Natural killer cell (primary cell): ENCODE measurements around the gene ANKRD11. TPM values are rescaled to one million over a fixed set of nuclear protein-coding genes. Genes with fewer than 3 reads are reported as not detected.
A peak's percentile ranks its signal among the peaks of the same experiment; 100 is the strongest.

Experiments used
- ATAC-seq, 3 donors: fragments of 150-1000 bp in 2 of 3; fragments of 200-7000 bp in 1 of 3; cut with Tn5 transposase; 1 replicate in 1 of 3; 2 replicates in 2 of 3; pipeline ENCODE4 v1.10.0; 2021; ENCODE audit warnings: mild to moderate bottlenecking in 2 of 3, moderate library complexity in 2 of 3
- DNase-seq, 2 donors: peaks; one replicate each; pipeline versions ENCODE4 v3.0.0 to v3.0.0-alpha.2; 2013 to 2021; ENCODE audit warnings: mixed read lengths in 1 of 2
- H3K27ac ChIP-seq: one replicate; pipeline ENCODE4 v1.5.1; 2013; ENCODE audit warnings: mild to moderate bottlenecking, low read length
- H3K27me3 ChIP-seq: one replicate; pipeline ENCODE4 v1.6.1; 2013; ENCODE audit warnings: low read length; ENCODE audit not compliant: control insufficient read depth, insufficient read depth
- H3K36me3 ChIP-seq: one replicate; pipeline ENCODE4 v1.6.1; 2013; ENCODE audit warnings: low read length; ENCODE audit not compliant: control insufficient read depth, insufficient read depth
- H3K4me1 ChIP-seq: one replicate; pipeline ENCODE4 v1.6.1; 2013; ENCODE audit warnings: low read length; ENCODE audit not compliant: control insufficient read depth, insufficient read depth
- H3K4me3 ChIP-seq: one replicate; pipeline ENCODE4 v1.5.1; 2013; ENCODE audit warnings: low read length
- H3K9me3 ChIP-seq: one replicate; pipeline ENCODE4 v1.6.1; 2013; ENCODE audit warnings: low read length; ENCODE audit not compliant: control insufficient read depth, insufficient read depth
- H3K27ac Mint-ChIP-seq, 2 donors: one replicate each; pipeline ENCODE4 v1.8.0; 2022; ENCODE audit warnings: mild to moderate bottlenecking in 2 of 2, mixed read lengths in 2 of 2, moderate library complexity in 1 of 2
- H3K27me3 Mint-ChIP-seq, 2 donors: one replicate each; pipeline ENCODE4 v1.8.0; 2022; ENCODE audit warnings: low read depth in 2 of 2, mixed read lengths in 2 of 2
- H3K36me3 Mint-ChIP-seq: one replicate; pipeline ENCODE4 v1.8.0; 2022; ENCODE audit warnings: mixed read lengths
- H3K4me1 Mint-ChIP-seq, 2 donors: one replicate each; pipeline ENCODE4 v1.8.0; 2022; ENCODE audit warnings: mixed read lengths in 2 of 2
- H3K4me3 Mint-ChIP-seq: one replicate; pipeline ENCODE4 v1.8.0; 2022; ENCODE audit warnings: mild to moderate bottlenecking, moderate library complexity, mixed read lengths
- H3K9me3 Mint-ChIP-seq, 2 donors: one replicate each; pipeline ENCODE4 v1.8.0; 2022; ENCODE audit warnings: mixed read lengths in 2 of 2
- WGBS: methylation state at CpG from one replicate; pipeline ENCODE4 v1.1.7; 2013; ENCODE audit warnings: missing lambda C conversion rate; ENCODE audit not compliant: insufficient coverage; 5-methylcytosine and 5-hydroxymethylcytosine counted together
- intact Hi-C: fragments of 100-400 bp; cut with micrococcal nuclease; formaldehyde crosslinking; loops from one replicate; pipeline ENCODE4 v1.14.2; 2022
- total RNA-seq, 4 donors: library from RNA; stranded (reverse); fragments of 120-200 nt in 1 of 4; gene quantifications; one replicate each; pipeline versions ENCODE4 v1.2.3 to v1.2.4, GENCODE V29; 2013 to 2022
- TF ChIP-seq, protein P1 (sequence below): fragments of 200-600 bp; IDR thresholded peaks from one replicate; pipeline ENCODE4 v1.8.0; 2022; ENCODE audit warnings: antibody characterized with exemption

Gene ANKRD11
- total RNA-seq, 3 donors from 2014 or later (not counting 1 experiment from before 2014, with no cell fraction given), result 230 to 299 (median 287) TPM

DNA sequence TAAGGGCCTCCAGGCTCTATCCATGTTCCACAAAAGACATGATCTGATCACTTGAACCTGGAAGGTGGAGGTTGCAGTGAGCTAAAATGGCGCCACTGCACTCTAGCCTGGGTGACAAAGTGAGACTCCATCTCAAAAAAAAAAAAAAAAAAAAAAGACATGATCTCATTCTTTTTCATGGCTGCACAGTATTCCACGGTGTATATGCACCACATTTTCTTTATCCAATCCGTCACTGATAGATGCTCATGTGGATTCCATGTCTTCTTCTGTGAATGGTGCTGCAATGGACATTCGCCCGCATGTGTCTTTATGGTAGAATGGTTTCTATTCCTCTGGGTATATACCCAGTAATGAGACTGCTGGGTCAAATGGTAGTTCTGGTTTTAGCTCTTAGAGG lies 124.4 kb downstream of the ANKRD11 start:
- Histone ChIP-seq H3K27ac (no peak overlapping the region), H3K36me3 (peaks cover 4% of the 10 kb centered on the region), H3K4me3 (no peak overlapping the region), H3K4me1 (peaks cover 81% of the 10 kb centered on the region), H3K9me3 (no peaks in the 10 kb centered on the region), H3K27me3 (no peaks in the 10 kb centered on the region)
- peaks cover 85 to 95% of the 10 kb centered on the region in 2 donors for H3K4me1 Mint-ChIP-seq
- no peak overlapping the region for H3K4me3 Mint-ChIP-seq
- TF ChIP-seq, protein P1, sequence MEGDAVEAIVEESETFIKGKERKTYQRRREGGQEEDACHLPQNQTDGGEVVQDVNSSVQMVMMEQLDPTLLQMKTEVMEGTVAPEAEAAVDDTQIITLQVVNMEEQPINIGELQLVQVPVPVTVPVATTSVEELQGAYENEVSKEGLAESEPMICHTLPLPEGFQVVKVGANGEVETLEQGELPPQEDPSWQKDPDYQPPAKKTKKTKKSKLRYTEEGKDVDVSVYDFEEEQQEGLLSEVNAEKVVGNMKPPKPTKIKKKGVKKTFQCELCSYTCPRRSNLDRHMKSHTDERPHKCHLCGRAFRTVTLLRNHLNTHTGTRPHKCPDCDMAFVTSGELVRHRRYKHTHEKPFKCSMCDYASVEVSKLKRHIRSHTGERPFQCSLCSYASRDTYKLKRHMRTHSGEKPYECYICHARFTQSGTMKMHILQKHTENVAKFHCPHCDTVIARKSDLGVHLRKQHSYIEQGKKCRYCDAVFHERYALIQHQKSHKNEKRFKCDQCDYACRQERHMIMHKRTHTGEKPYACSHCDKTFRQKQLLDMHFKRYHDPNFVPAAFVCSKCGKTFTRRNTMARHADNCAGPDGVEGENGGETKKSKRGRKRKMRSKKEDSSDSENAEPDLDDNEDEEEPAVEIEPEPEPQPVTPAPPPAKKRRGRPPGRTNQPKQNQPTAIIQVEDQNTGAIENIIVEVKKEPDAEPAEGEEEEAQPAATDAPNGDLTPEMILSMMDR, result no peak
- intact Hi-C loops, result no loop called here
- ATAC-seq (no peak), DNase-seq (no peak)
- 96% methylated on average over 4 of the region's 5 CpGs for WGBS
- H3K36me3 Mint-ChIP-seq, result no peaks in the 10 kb centered on the region
- H3K27me3 Mint-ChIP-seq, result no peaks in the 10 kb centered on the region
- H3K27ac Mint-ChIP-seq, result no peak overlapping the region
- H3K9me3 Mint-ChIP-seq, result no peaks in the 10 kb centered on the region

DNA sequence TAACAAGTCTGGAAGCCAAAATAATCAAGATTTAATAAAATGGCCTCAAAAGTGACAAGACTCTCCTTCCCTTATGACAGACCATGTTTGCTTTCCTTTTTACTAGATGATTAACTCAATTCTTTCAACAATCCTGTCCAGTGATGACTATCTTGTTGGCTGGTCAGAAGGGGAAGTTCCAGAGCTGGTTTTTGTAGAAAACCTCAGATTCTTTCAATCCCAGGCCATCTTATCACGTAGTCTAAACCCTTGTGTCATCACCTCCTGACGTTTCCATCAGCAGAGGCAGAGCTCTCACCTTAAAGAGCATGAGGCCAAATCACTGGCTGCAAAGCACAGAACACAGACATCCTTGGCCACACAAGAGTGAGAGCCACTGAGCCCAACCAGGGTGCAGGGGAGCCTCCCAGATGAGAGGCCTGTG lies 125.3 kb downstream of the ANKRD11 start:
- Mint-ChIP-seq H3K4me1 (peaks cover 85 to 95% of the 10 kb centered on the region in 2 donors), H3K4me3 (peak overlapping the region; percentile 15), H3K27ac (peak overlapping the region; percentile 54 to 69), H3K27me3 (no peaks in the 10 kb centered on the region), H3K9me3 (no peaks in the 10 kb centered on the region), H3K36me3 (no peaks in the 10 kb centered on the region)
- no peak for ATAC-seq
- no peak for DNase-seq
- H3K4me3 ChIP-seq, result no peak overlapping the region
- TF ChIP-seq, protein P1, result no peak
- intact Hi-C loops, result no loop called here
- 30% methylated on average over 2 of the region's 2 CpGs for WGBS
- peaks cover 2% of the 10 kb centered on the region for H3K36me3 ChIP-seq
- peaks cover 81% of the 10 kb centered on the region for H3K4me1 ChIP-seq
- no peaks in the 10 kb centered on the region for H3K27me3 ChIP-seq
- H3K27ac ChIP-seq, result no peak overlapping the region
- no peaks in the 10 kb centered on the region for H3K9me3 ChIP-seq

DNA sequence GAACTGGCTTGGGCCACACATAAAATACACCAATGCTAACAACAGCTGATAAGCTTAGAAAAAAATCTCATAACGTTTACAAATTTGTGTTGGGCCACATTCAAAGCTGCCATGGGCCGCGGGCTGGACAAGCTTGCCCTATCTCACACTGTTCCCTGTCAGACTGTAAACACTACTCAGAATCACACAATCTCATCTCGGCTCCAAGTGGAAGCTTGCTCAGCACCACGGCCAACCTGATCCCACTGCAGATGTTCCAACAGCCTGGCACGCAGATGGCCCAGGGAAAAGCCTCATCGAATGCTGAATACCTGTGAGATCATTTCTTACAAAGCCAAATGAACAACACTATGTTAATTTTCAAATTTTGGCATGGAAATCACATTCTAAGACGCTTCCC lies 125.8 kb downstream of the ANKRD11 start:
- peak overlapping the region; percentile 7 for H3K4me3 Mint-ChIP-seq
- no peaks in the 10 kb centered on the region for H3K27me3 Mint-ChIP-seq
- H3K9me3 Mint-ChIP-seq, result no peaks in the 10 kb centered on the region
- H3K4me1 Mint-ChIP-seq, result peaks cover 85 to 95% of the 10 kb centered on the region in 2 donors
- Histone ChIP-seq H3K36me3 (no peaks in the 10 kb centered on the region), H3K4me1 (peaks cover 81% of the 10 kb centered on the region), H3K9me3 (no peaks in the 10 kb centered on the region), H3K4me3 (no peak overlapping the region), H3K27ac (no peak overlapping the region), H3K27me3 (no peaks in the 10 kb centered on the region)
- DNase-seq (no peak), ATAC-seq (no peak)
- 91% methylated on average over 7 of the region's 8 CpGs for WGBS
- TF ChIP-seq, protein P1, result no peak
- intact Hi-C loops, result no loop called here
- no peaks in the 10 kb centered on the region for H3K36me3 Mint-ChIP-seq
- H3K27ac Mint-ChIP-seq, result peak overlapping the region; percentile 54 to 69
